Measurements from ENCODE around the gene CYP4Z1.

The CYP4Z1 gene

GRCh38 chr1:47160716-47161115 is 93.7 kb downstream of the CYP4Z1 start:
- ChIA-PET CTCF (no interaction called here), POLR2A (no interaction called here)
- H3K4me1 ChIP-seq (ENCODE audit: control extremely low read depth in 1 of 4, control insufficient read depth in 4 of 4, insufficient read depth in 4 of 4, low read length in 3 of 4), result no peaks in the 10 kb centered on the region
- no peak overlapping the region for H3K4me3 ChIP-seq (ENCODE audit: control insufficient read depth in 1 of 7, extremely low read depth in 1 of 7, insufficient read depth in 4 of 7, low read depth in 2 of 7, low read length in 6 of 7)
- no peak for DNase-seq
- H3K27me3 ChIP-seq (replicated peaks in 2 of 5; ENCODE audit: control insufficient read depth in 4 of 5, insufficient read depth in 5 of 5, low read length in 4 of 5), result peaks cover 0 to 2% (median 0%) of the 10 kb centered on the region in 5 experiments
- H3K36me3 ChIP-seq (ENCODE audit: control insufficient read depth in 4 of 4, insufficient read depth in 4 of 4, low read length in 3 of 4), result no peaks in the 10 kb centered on the region
- H3K9me3 ChIP-seq (ENCODE audit: control extremely low read depth in 1 of 5, control insufficient read depth in 4 of 5, insufficient read depth in 2 of 5, low read depth in 1 of 5, low read length in 4 of 5), result no peaks in the 10 kb centered on the region
- H3K27ac ChIP-seq (ENCODE audit: insufficient read depth in 1 of 2, low read depth in 1 of 2, low read length in 2 of 2, poor library complexity in 1 of 2, severe bottlenecking in 2 of 2), result no peak overlapping the region

DNA sequence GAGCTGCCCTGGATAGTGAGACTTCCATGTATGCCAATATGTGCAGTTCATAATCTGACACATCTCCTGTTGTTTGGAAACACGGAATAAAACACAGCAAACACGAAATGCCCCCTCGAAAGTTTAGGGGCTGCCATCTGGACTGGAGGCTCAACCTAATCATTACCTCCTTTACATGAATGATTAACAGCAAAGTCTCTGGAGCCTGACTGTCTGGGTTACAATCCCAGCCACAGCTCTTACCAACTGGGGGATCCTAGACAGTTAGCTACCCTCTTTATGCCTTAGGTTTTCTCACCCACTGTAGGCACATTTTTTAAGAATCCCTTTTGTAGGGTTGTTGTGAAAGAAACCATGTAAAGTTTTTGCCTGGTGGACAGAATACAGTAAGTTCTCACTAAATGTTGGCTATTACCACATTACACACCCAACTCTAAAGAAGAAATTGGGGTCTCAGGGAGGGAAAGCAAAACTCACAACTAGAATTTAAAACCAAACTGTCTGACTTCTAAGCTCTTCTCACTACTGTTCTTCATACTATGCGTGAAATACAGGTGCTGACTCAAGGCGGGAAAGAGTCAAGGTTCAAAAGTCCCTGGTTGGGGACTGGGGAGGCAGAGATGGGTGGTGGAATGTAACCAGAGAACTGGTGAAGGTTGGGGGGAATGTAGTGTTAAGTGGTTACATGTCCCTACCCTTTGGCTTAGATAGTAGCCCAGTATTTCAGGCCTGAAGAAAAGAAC is 94.4 kb downstream of the CYP4Z1 start:
- ChIA-PET CTCF (no interaction called here), POLR2A (no interaction called here)
- WGBS (ENCODE audit: insufficient coverage), result 95% methylated on average over 5 of the region's 5 CpGs
- Histone ChIP-seq H3K36me3 (ENCODE audit: control insufficient read depth in 4 of 4, insufficient read depth in 4 of 4, low read length in 3 of 4) (no peaks in the 10 kb centered on the region), H3K27me3 (replicated peaks in 2 of 5; ENCODE audit: control insufficient read depth in 4 of 5, insufficient read depth in 5 of 5, low read length in 4 of 5) (peaks cover 0 to 2% (median 0%) of the 10 kb centered on the region in 5 experiments), H3K4me1 (ENCODE audit: control extremely low read depth in 1 of 4, control insufficient read depth in 4 of 4, insufficient read depth in 4 of 4, low read length in 3 of 4) (no peaks in the 10 kb centered on the region), H3K9me3 (ENCODE audit: control extremely low read depth in 1 of 5, control insufficient read depth in 4 of 5, insufficient read depth in 2 of 5, low read depth in 1 of 5, low read length in 4 of 5) (no peaks in the 10 kb centered on the region), H3K4me3 (ENCODE audit: control insufficient read depth in 1 of 7, extremely low read depth in 1 of 7, insufficient read depth in 4 of 7, low read depth in 2 of 7, low read length in 6 of 7) (no peak overlapping the region), H3K27ac (ENCODE audit: insufficient read depth in 1 of 2, low read depth in 1 of 2, low read length in 2 of 2, poor library complexity in 1 of 2, severe bottlenecking in 2 of 2) (no peak overlapping the region)
- DNase-seq, result no peak

DNA sequence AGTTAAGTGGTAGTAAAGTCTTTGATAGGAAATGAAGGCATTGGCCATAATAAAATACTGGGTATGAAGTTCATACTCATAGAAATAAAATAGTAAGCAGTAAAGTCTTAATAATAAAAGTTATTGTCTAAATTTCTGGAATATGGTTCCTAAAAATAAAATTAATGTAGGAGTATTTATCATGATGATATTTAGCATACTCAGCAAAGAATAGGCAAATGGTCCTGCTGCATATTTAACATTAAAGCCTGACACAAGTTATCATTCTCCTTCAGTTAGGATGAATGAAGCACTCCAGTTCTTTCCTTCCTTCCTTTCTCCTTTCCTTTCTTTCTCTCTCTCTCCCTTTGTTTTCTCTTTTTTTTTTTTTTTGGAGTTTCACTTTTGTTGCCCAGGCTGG is 97.5 kb downstream of the CYP4Z1 start:
- ChIA-PET CTCF (no interaction called here), POLR2A (no interaction called here)
- Histone ChIP-seq H3K4me3 (ENCODE audit: control insufficient read depth in 1 of 7, extremely low read depth in 1 of 7, insufficient read depth in 4 of 7, low read depth in 2 of 7, low read length in 6 of 7) (no peak overlapping the region), H3K27me3 (replicated peaks in 2 of 5; ENCODE audit: control insufficient read depth in 4 of 5, insufficient read depth in 5 of 5, low read length in 4 of 5) (peaks cover 0 to 2% (median 0%) of the 10 kb centered on the region in 5 experiments), H3K9me3 (ENCODE audit: control extremely low read depth in 1 of 5, control insufficient read depth in 4 of 5, insufficient read depth in 2 of 5, low read depth in 1 of 5, low read length in 4 of 5) (no peaks in the 10 kb centered on the region), H3K27ac (ENCODE audit: insufficient read depth in 1 of 2, low read depth in 1 of 2, low read length in 2 of 2, poor library complexity in 1 of 2, severe bottlenecking in 2 of 2) (no peak overlapping the region), H3K36me3 (ENCODE audit: control insufficient read depth in 4 of 4, insufficient read depth in 4 of 4, low read length in 3 of 4) (no peaks in the 10 kb centered on the region), H3K4me1 (ENCODE audit: control extremely low read depth in 1 of 4, control insufficient read depth in 4 of 4, insufficient read depth in 4 of 4, low read length in 3 of 4) (no peaks in the 10 kb centered on the region)
- no peak for DNase-seq
